RWPE2 (cell line): ENCODE data around the gene RPL35.

ENCODE experiments used
- ATAC-seq: fragments of 200-7000 bp; cut with Tn5 transposase; 3 replicates; pipeline ENCODE4 v1.9.1; 2021; ENCODE audit warnings: low read depth
- DNase-seq: peaks from one replicate; pipeline ENCODE4 v3.0.0-alpha.2; 2020; ENCODE audit warnings: low spot score
- H3K27ac ChIP-seq: fragments of 450-650 bp; 2 replicates; pipeline ENCODE4 v1.5.1; 2017; ENCODE audit warnings: mild to moderate bottlenecking; ENCODE audit not compliant: poor library complexity, severe bottlenecking
- H3K27me3 ChIP-seq: fragments of 250-450 bp; sonication (Bioruptor Pico); 2 replicates; pipeline ENCODE4 v1.5.1; 2021; ENCODE audit warnings: mild to moderate bottlenecking, moderate library complexity; ENCODE audit not compliant: insufficient read depth, poor library complexity, severe bottlenecking
- H3K36me3 ChIP-seq: fragments of 250-450 bp; sonication (Bioruptor Pico); 2 replicates; pipeline ENCODE4 v1.5.1; 2020; ENCODE audit warnings: low read depth, mild to moderate bottlenecking, moderate library complexity
- H3K4me1 ChIP-seq: fragments of 250-450 bp; sonication (Bioruptor Pico); 2 replicates; pipeline ENCODE4 v1.5.1; 2021; ENCODE audit warnings: mild to moderate bottlenecking, moderate library complexity; ENCODE audit not compliant: insufficient read depth, poor library complexity, severe bottlenecking
- H3K4me3 ChIP-seq: fragments of 250-450 bp; sonication (Bioruptor Pico); 2 replicates; pipeline ENCODE4 v1.5.1; 2021; ENCODE audit warnings: mild to moderate bottlenecking, moderate library complexity; ENCODE audit not compliant: severe bottlenecking
- H3K9me3 ChIP-seq: fragments of 250-450 bp; sonication (Bioruptor Pico); 2 replicates; pipeline ENCODE4 v1.5.1; 2021; ENCODE audit warnings: mild to moderate bottlenecking, moderate library complexity; ENCODE audit not compliant: severe bottlenecking
- CTCF ChIP-seq: fragments of 450-650 bp; IDR thresholded peaks from one replicate; pipeline ENCODE4 v1.5.1; 2017; ENCODE audit warnings: mild to moderate bottlenecking, moderate library complexity; ENCODE audit not compliant: poor library complexity, severe bottlenecking

RPL35 gene

GRCh38 chr9:124835026-124835557 is 26.7 kb downstream of the RPL35 start:
- ATAC-seq (peak; percentile 59), DNase-seq (peak; percentile 90)
- Histone ChIP-seq H3K27ac (peak overlapping the region; percentile 74), H3K4me3 (no peak overlapping the region), H3K4me1 (peaks cover 18% of the 10 kb centered on the region), H3K9me3 (no peaks in the 10 kb centered on the region), H3K27me3 (no peaks in the 10 kb centered on the region), H3K36me3 (no peaks in the 10 kb centered on the region)
- no peak for TF ChIP-seq CTCF

GRCh38 chr9:124834591-124834990 is 27.2 kb downstream of the RPL35 start:
- Histone ChIP-seq H3K36me3 (no peaks in the 10 kb centered on the region), H3K9me3 (no peaks in the 10 kb centered on the region), H3K4me1 (peaks cover 18% of the 10 kb centered on the region), H3K4me3 (no peak overlapping the region), H3K27ac (peak overlapping the region; percentile 74), H3K27me3 (no peaks in the 10 kb centered on the region)
- DNase-seq: peak; percentile 89
- TF ChIP-seq CTCF: no peak
- peak; percentile 74 for ATAC-seq

GRCh38 chr9:124831642-124832364 is 30.0 kb downstream of the RPL35 start:
- H3K36me3 ChIP-seq: no peaks in the 10 kb centered on the region
- H3K27me3 ChIP-seq: no peaks in the 10 kb centered on the region
- ATAC-seq: no peak
- no peaks in the 10 kb centered on the region for H3K9me3 ChIP-seq
- no peak for TF ChIP-seq CTCF
- peaks cover 18% of the 10 kb centered on the region for H3K4me1 ChIP-seq
- no peak overlapping the region for H3K4me3 ChIP-seq
- no peak for DNase-seq
- H3K27ac ChIP-seq: peak overlapping the region; percentile 64

GRCh38 chr9:124830593-124830992 is 31.2 kb downstream of the RPL35 start:
- TF ChIP-seq CTCF: no peak

GRCh38 chr9:124829334-124829669 is 32.5 kb downstream of the RPL35 start:
- Histone ChIP-seq H3K9me3 (no peaks in the 10 kb centered on the region), H3K4me3 (no peak overlapping the region), H3K36me3 (no peaks in the 10 kb centered on the region), H3K27ac (no peak overlapping the region), H3K4me1 (peaks cover 7% of the 10 kb centered on the region), H3K27me3 (no peaks in the 10 kb centered on the region)
- ATAC-seq (no peak), DNase-seq (no peak)
- no peak for TF ChIP-seq CTCF

More at GRCh38 chr9:124830593-124830992, 31.2 kb downstream of the RPL35 start:
- DNase-seq (no peak), ATAC-seq (no peak)
- Histone ChIP-seq H3K27ac (no peak overlapping the region), H3K4me3 (no peak overlapping the region), H3K9me3 (no peaks in the 10 kb centered on the region), H3K36me3 (no peaks in the 10 kb centered on the region), H3K4me1 (peaks cover 18% of the 10 kb centered on the region), H3K27me3 (no peaks in the 10 kb centered on the region)
